Small intestine (tissue), 7 donors: ENCODE results near the gene C1QTNF8. TPM values are rescaled to one million over a fixed set of nuclear protein-coding genes. Genes with fewer than 3 reads are reported as not detected.

Experiments used
- DNase-seq, 2 donors: peaks; one replicate each; pipeline versions ENCODE4 v3.0.0 to v3.0.0-alpha.2; 2013
- FAIRE-seq: peaks from 2 replicates; lab custom pipeline; 2012; peaks lifted over from hg19 to GRCh38; lab: Jason Lieb, UNC
- H3K27ac ChIP-seq, 3 donors: one replicate each; pipeline ENCODE4 v1.5.1; 2013; ENCODE audit warnings: low read length in 2 of 3, mild to moderate bottlenecking in 2 of 3, control low read depth in 1 of 3, inconsistent platforms in 1 of 3, low read depth in 1 of 3, moderate library complexity in 1 of 3
- H3K27me3 ChIP-seq, 3 donors: one replicate each; pipeline ENCODE4 v1.6.1; 2013; ENCODE audit warnings: low read length in 3 of 3, inconsistent platforms in 1 of 3; ENCODE audit not compliant: control insufficient read depth in 3 of 3, insufficient read depth in 3 of 3
- H3K36me3 ChIP-seq, 3 donors: one replicate each; pipeline ENCODE4 v1.6.1; 2013; ENCODE audit warnings: low read length in 3 of 3, inconsistent platforms in 1 of 3, low read depth in 1 of 3, mild to moderate bottlenecking in 1 of 3, moderate library complexity in 1 of 3; ENCODE audit not compliant: control insufficient read depth in 3 of 3, insufficient read depth in 2 of 3
- H3K4me1 ChIP-seq, 3 donors: one replicate each; pipeline ENCODE4 v1.6.1; 2013; ENCODE audit warnings: low read length in 2 of 3, inconsistent platforms in 1 of 3, low read depth in 1 of 3, mild to moderate bottlenecking in 1 of 3, moderate library complexity in 1 of 3; ENCODE audit not compliant: control insufficient read depth in 3 of 3, insufficient read depth in 2 of 3
- H3K4me3 ChIP-seq, 3 donors: one replicate each; pipeline ENCODE4 v1.5.1; 2013; ENCODE audit warnings: low read length in 3 of 3, control low read depth in 1 of 3, inconsistent platforms in 1 of 3, low read depth in 1 of 3, mild to moderate bottlenecking in 1 of 3, moderate library complexity in 1 of 3
- H3K9me3 ChIP-seq, 2 donors: one replicate each; pipeline ENCODE4 v1.6.1; 2013; ENCODE audit warnings: low read depth in 1 of 2, low read length in 1 of 2; ENCODE audit not compliant: control insufficient read depth in 2 of 2, insufficient read depth in 1 of 2
- WGBS, 3 donors: extraction: QIAGEN DNeasy Blood & Tissue Kit; methylation state at CpG; one replicate each; pipeline ENCODE4 v1.1.7; 2013; 5-methylcytosine and 5-hydroxymethylcytosine counted together
- polyA plus RNA-seq, 4 donors: library from polyadenylated mRNA; stranded (reverse) in 3 of 4; unstranded in 1 of 4; fragments of 200-250 nt in 3 of 4; fragments of 120-200 nt in 1 of 4; gene quantifications; one replicate each; pipeline versions ENCODE4 v1.2.1 to v1.2.3, GENCODE V29; 2013
- donor health status: healthy with polysubstance abuse.
- donor health status: control.
- donor health status: control.
- donor health status: Bipolar disorder and iron deficiency.
- donor health status: healthy.

C1QTNF8 gene
- polyA plus RNA-seq, 4 donors, result 0.07 TPM; not detected in 3

DNA sequence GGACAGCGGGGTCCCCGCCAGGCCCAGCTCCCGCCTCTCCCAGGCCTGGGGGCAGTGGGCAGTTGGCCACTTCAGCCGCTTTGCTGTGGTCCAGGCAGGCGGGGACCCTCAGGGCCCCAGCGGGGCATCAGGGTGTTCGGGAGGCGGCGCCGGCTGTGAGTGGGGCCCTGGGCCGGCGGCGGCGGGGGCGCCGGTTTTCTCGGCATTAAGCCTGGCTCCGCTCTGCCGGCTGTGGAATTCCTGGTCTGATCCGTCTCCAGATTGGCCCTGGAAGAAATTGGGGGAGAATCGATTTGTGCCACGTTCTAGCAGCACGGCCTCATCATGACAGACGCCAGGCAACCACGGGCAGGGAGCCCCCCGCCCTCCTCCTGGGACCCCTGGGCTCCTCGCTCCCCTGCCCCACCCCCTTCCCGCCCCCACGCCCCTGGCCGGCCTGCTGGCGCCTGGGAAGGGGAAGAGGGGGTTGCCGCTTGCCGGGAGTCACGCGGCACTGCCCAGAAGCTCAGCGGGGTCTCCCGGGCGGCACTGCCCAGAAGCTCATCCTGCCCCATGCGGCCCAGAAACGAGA lies 52.1 kb downstream of the C1QTNF8 start:
- peaks cover 0 to 7% (median 0%) of the 10 kb centered on the region in 3 donors for H3K4me1 ChIP-seq
- peaks cover 0 to 18% of the 10 kb centered on the region in 2 donors for H3K9me3 ChIP-seq
- WGBS, 3 donors, result 51 to 71% (median 55%) methylated on average over 26 to 40 of the region's 40 CpGs
- FAIRE-seq, result no peak
- H3K27me3 ChIP-seq, result peaks cover 0 to under 1% (median 0%) of the 10 kb centered on the region in 3 donors
- DNase-seq, result no peak
- H3K4me3 ChIP-seq, result no peak overlapping the region
- H3K27ac ChIP-seq, result no peak overlapping the region
- no peaks in the 10 kb centered on the region for H3K36me3 ChIP-seq

DNA sequence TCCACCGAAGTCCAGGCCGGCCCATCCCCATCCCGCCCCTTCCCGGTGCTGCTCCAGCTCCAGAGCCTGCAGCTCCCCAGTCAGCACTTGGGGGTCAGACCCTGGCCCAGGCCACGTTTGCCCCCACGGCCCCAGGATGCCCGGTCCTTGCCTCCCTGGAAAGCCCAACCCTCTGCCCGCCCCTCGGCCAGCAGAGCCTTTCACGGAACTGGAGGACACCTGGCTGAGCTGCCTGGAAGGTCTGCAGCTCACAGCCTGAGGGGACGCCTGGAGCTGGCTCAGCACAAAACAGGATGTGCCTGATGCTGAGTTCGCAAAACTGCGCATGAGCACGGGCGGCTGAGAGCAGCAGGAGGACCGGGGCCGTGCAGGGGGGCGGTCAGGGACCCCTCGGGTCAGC lies 53.2 kb downstream of the C1QTNF8 start:
- FAIRE-seq (no peak), DNase-seq (no peak)
- no peaks in the 10 kb centered on the region for H3K4me1 ChIP-seq
- no peaks in the 10 kb centered on the region for H3K27me3 ChIP-seq
- no peak overlapping the region for H3K27ac ChIP-seq
- 52 to 63% (median 63%) methylated on average over 19 of the region's 19 CpGs for WGBS, 3 donors
- peaks cover 0 to 18% of the 10 kb centered on the region in 2 donors for H3K9me3 ChIP-seq
- H3K4me3 ChIP-seq, result no peak overlapping the region
- H3K36me3 ChIP-seq, result no peaks in the 10 kb centered on the region

DNA sequence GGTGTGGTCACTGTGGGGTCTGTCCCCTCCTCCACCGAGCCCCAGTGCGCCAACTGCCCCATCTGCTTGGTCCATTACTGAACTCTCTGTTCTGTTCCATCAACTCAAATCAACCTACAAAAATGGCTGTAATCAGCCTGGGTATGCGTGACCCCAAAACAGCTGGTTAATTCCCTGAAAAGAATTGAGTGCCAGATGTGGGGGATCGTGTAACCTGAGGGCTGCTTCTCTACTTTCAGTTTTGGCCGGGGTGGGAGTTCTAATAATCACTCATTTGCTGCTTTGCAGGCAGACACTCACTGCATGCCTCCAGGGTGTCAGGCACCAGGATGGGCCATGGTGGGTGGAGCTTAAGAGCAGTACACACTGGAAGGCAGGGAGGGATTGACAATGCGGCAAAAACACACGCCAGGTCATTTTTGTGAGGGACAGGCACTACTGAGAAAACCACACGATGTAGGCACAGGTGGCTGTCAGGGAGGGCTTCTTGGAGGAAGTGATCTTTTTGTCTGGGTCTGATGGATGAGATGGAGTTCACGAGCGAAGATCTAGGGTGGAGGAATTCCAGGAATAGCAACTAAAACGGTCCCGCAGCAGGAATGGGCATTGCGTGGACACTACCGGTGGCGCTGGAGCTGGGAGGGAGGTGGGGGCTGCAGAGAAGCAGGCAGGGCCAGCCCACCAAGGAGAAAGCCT lies 53.8 kb downstream of the C1QTNF8 start:
- WGBS, 3 donors, result 78 to 89% (median 86%) methylated on average over 15 of the region's 15 CpGs
- H3K4me3 ChIP-seq, result no peak overlapping the region
- peaks cover 0 to 18% of the 10 kb centered on the region in 2 donors for H3K9me3 ChIP-seq
- no peak overlapping the region for H3K27ac ChIP-seq
- no peaks in the 10 kb centered on the region for H3K4me1 ChIP-seq
- DNase-seq (no peak), FAIRE-seq (no peak)
- no peaks in the 10 kb centered on the region for H3K36me3 ChIP-seq
- no peaks in the 10 kb centered on the region for H3K27me3 ChIP-seq

DNA sequence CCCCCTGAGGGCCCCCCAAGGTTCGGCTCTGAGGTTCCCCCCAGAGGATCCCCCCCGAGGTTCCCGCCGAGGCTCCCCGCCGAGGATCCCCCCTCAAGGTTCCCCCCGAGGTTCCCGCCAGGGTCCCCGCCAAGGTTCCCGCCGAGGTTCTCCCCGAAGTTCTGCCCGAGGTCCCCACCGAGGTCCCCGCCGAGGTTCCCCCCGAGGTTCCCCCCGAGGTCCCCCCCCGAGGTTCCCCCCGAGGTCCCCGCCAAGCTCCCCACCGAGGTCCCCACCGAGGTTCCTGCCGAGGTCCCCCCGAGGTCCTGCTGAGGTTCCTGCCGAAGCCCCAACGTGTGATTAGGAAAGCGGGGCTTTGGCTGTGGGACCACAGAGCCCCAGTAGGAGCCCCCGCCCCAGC lies 55.7 kb downstream of the C1QTNF8 start:
- Histone ChIP-seq H3K4me1 (peaks cover 0 to 4% (median 0%) of the 10 kb centered on the region in 3 donors), H3K9me3 (peaks cover 0 to 18% of the 10 kb centered on the region in 2 donors), H3K27me3 (peaks cover 0 to 9% (median 0%) of the 10 kb centered on the region in 3 donors), H3K36me3 (no peaks in the 10 kb centered on the region), H3K27ac (no peak overlapping the region), H3K4me3 (no peak overlapping the region)
- 81 to 90% (median 87%) methylated on average over 26 to 29 of the region's 29 CpGs for WGBS, 3 donors
- no peak for DNase-seq
- FAIRE-seq, result no peak

DNA sequence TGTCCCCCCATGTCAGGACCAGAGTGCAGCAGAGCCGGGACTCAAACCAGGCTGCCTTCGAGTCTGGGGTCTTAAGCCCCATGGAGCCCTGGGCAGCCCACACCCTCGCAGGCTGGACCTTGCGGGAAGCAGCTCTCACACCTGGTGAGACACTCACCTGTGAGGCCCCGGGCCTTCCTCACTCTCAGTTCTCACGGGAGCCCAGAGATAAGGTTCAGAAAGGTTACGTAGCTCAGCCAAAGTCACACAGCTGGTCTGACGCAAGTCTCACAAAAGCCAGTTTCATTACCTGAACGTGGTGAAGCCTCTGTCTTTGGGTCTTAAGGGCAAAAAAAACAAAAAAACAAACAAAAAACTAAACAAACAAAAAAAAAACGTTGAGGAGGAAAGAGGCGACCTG lies 56.3 kb downstream of the C1QTNF8 start:
- Histone ChIP-seq H3K4me1 (peaks cover 0 to 4% (median 0%) of the 10 kb centered on the region in 3 donors), H3K27ac (no peak overlapping the region), H3K9me3 (peaks cover 0 to 18% of the 10 kb centered on the region in 2 donors), H3K36me3 (no peaks in the 10 kb centered on the region), H3K27me3 (peaks cover 0 to 9% (median 0%) of the 10 kb centered on the region in 3 donors), H3K4me3 (no peak overlapping the region)
- 51 to 75% (median 57%) methylated on average over 11 of the region's 11 CpGs for WGBS, 3 donors
- FAIRE-seq, result no peak
- DNase-seq, result no peak

DNA sequence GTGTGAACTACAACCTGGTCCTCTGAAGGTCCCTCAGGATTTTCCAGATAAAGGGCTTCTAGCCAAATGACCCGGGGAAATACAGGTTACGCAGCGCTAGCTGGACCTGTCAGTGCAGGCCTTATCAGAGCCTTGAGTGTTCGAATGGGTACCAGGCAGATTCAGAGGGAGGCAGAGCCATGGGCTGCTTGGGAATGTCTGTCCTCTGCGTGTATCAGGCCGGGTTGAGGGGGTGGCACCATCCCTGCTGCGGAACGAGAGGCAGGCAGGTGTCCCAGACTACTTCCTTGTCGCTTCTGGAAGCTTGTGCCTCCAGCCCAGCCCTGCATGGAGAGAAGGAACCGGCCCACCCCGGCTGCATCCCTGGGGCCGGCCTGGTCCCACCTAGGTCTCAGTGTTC lies 57.1 kb downstream of the C1QTNF8 start:
- Histone ChIP-seq H3K9me3 (peaks cover 0 to 18% of the 10 kb centered on the region in 2 donors), H3K4me1 (peaks cover 0 to 4% (median 0%) of the 10 kb centered on the region in 3 donors), H3K4me3 (no peak overlapping the region), H3K27ac (no peak overlapping the region), H3K27me3 (peaks cover 0 to 9% (median 0%) of the 10 kb centered on the region in 3 donors), H3K36me3 (no peaks in the 10 kb centered on the region)
- FAIRE-seq (no peak), DNase-seq (no peak)
- WGBS, 3 donors, result 70 to 83% (median 71%) methylated on average over 11 to 12 of the region's 12 CpGs

Other genes with a start within 250 kb of the C1QTNF8 start
- 10 to 100 TPM in 1 of 4 donors, 1 to 10 TPM in 3; 8.2 to 18.0 (median 9.2) TPM for gene LMF1, start 125.3 kb downstream of the C1QTNF8 start, polyA plus RNA-seq
- gene SOX8, start 114.5 kb downstream of the C1QTNF8 start, polyA plus RNA-seq, result 1 to 10 TPM in 2 of 4 donors, under 1 TPM in 1, not detected in 1; 0.27 to 2.1 (median 1.0) TPM
- gene SSTR5, start 23.5 kb downstream of the C1QTNF8 start, polyA plus RNA-seq, result under 1 TPM in 2 of 4 donors, not detected in 2; 0.24 to 0.87 TPM
- 1 to 10 TPM in 3 of 4 donors, under 1 TPM in 1; 0.22 to 7.0 (median 3.2) TPM for gene CACNA1H, start 56.9 kb upstream of the C1QTNF8 start, polyA plus RNA-seq
- 10 to 100 TPM in 2 of 4 donors, 1 to 10 TPM in 2; 3.3 to 40.9 (median 14.0) TPM for gene TPSG1, start 129.0 kb upstream of the C1QTNF8 start, polyA plus RNA-seq
- gene TPSB2, start 133.9 kb upstream of the C1QTNF8 start, polyA plus RNA-seq, result 10 to 100 TPM in 2 of 4 donors, 1 to 10 TPM in 1, under 1 TPM in 1; 0.47 to 58.7 (median 20.5) TPM
- 10 to 100 TPM in 2 of 4 donors, 1 to 10 TPM in 1, under 1 TPM in 1; 0.10 to 50.5 (median 15.4) TPM for gene TPSAB1, start 144.5 kb upstream of the C1QTNF8 start, polyA plus RNA-seq
- gene TPSD1, start 159.8 kb upstream of the C1QTNF8 start, polyA plus RNA-seq, result 1 to 10 TPM in 1 of 4 donors, under 1 TPM in 2, not detected in 1; 0.06 to 1.3 (median 0.81) TPM
- gene UBE2I, start 213.4 kb upstream of the C1QTNF8 start, polyA plus RNA-seq, result 100 to 1,000 TPM in 1 of 4 donors, 10 to 100 TPM in 3; 38.7 to 123 (median 64.8) TPM
- gene BAIAP3, start 237.4 kb upstream of the C1QTNF8 start, polyA plus RNA-seq, result 10 to 100 TPM in 1 of 4 donors, 1 to 10 TPM in 3; 4.5 to 10.5 (median 7.0) TPM